HG03103 (cell line): ENCODE results near the gene TBX6.
A peak's percentile ranks its signal among the peaks of the same experiment; 100 is the strongest.

Source experiments
- ATAC-seq: cut with Tn5 transposase; IDR thresholded peaks from one replicate; pipeline ENCODE4 v1.9.1; 2021; ENCODE audit warnings: low read depth; ENCODE audit not compliant: unreplicated experiment

TBX6 gene

GRCh38 chr16:30113711-30114333 lies 22.1 kb upstream of the TBX6 start:
- ATAC-seq: no peak

DNA sequence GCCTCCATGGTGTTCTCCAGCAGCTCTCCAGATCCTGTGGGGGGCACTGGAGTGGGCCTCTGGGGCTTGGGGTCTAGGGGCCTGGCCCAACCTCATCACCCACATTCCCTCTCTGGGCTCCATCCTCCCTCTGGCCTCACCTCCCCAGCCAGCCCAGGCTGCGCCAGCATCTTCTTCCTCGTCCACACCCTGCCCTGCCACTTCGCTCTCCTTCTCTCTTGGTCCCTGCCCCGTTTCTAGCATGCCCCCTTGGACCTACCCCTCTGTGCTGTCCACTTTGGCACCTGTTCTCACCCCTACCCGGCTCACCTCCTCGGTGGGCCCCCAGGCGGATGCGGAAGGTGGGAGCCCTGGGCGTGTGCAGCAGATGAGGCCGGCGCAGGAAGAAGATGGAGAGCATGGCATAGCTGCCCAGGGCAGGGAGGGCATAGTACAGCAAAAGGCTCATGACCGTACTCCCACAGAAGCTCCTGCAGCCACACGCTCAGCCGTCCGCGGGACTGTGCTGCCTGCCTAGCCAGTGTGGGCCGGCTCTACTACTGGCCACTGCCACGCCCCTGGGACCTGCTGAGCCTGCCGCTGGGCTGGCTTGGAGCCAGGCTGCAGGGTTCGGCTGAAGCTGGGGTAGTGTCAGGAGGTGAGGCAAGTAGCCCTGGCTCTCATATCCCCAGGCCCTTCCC lies 21.4 kb upstream of the TBX6 start, which contains the start of gene GDPD3:
TSS of gene GDPD3 (minus strand) at position 507 of the 680 bp plus-strand sequence. CDS start at position 448, 59 bp downstream.
- ATAC-seq: no peak

DNA sequence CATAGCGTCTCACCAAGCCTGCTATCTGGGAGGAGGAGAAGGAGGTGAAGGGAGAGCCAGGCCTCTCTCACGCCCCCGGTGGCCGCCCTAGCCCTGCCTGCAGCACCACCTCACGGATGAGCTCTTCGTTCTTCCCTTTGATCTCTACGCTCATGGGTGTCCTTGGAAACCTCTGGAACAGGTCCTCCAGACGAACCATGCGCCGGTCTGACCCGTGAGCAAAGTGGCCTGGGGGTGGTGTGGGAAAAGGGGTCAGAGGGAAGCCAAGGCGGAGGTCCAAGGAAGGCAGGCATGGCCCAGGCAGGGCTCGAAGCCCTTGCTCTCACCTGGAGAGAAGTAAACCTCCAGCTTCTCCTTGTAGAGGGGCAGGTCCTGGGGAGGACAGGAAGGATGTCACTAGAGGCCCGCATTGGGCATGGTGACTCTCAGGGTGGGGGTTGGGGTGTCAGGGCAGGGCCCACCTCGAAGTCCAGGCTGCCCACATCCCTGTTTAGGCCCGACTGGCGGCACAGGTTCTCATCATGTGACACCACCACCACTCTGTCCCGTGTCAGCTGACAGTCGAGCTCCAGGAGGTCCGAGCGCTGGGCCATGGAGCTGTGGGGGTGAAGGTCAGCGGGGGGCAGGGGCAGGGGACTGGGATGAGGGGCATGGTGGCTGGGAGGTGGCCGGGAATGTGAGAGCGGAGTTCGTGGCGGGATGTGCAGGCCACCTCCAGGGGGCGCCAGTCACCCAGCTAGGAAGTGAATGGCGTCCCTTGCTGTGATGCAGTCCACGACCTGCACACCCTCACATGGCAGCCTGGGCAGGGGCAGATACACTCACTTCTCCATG lies 20.7 kb upstream of the TBX6 start:
- ATAC-seq: no peak

DNA sequence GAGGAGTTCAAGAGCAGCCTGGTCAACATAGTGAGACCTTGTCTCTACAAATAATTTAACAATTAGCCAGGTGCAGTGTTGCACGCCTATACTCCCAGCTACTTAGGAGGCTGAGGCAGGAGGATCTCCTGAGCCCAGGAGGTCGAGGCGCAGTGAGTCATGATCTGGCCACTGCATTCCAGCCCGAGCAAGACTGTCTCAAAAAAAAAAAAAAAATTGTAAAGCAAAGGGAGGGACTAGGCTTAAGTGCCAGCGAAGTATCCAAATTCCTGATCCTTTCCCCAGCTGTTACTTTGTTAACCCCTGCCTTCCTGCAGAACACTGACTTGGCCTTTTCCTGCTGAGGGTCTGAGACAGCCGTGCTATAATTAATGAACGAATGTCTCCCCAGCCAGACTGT lies 18.9 kb upstream of the TBX6 start:
- ATAC-seq: no peak

- no peak for ATAC-seq
These were observed 16.5 kb upstream of the TBX6 start for GRCh38 chr16:30108059-30108850.

DNA sequence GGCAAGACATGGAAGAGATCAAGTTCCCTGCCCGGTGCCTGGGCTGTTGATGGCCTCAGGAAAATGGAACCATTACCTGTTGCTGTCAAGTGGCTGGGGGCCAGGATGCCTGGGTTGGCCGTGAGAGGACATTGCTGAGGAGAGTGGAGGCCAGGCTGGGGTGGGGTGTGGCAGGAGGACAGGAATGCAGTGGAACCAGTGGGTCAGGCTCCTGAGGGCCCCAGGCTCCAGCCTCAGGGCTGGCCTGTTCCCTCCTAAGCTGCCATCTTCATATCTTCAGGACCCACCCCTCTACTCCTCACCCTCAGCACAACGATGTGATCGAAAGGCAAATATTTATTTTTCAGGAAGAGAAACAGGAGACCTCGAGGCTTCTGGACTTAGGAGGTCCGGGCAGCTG lies 12.8 kb upstream of the TBX6 start:
- no peak for ATAC-seq

- no peak for ATAC-seq
These were observed 12.4 kb upstream of the TBX6 start for GRCh38 chr16:30104090-30104489.

DNA sequence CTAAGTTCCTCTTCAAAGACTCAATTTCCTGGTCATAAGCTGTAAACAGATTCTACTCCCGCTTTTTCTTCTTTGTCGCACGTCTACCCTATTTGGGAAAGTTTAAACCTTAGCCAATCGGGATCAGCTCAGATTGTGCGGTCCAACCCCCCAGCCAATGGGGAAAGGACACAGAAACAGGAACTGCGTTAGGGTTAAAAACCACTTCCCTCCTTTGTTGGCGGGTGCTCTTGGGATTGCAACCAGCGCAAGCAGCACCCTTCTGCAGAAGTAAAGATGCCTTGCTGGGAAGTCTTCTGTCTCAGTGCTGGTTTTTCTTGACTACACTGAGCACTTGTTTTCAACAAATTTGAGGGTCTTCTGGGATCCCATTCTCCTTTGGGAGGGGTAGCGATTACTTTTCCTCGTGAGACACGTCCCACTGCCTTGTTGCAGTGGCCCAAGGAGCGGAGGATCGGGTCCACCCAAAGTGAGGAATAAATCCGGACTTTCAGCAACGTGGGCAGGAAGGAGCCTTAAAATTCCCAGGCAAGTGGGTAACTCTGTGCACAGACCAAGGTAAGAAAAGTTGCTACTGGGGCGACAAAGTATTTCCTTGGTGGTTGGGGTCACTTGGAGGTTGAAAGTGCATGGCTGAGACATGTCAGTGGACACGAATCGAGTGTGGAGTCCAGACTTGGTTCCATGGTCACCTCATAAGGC lies 5.3 kb upstream of the TBX6 start:
- ATAC-seq: no peak

DNA sequence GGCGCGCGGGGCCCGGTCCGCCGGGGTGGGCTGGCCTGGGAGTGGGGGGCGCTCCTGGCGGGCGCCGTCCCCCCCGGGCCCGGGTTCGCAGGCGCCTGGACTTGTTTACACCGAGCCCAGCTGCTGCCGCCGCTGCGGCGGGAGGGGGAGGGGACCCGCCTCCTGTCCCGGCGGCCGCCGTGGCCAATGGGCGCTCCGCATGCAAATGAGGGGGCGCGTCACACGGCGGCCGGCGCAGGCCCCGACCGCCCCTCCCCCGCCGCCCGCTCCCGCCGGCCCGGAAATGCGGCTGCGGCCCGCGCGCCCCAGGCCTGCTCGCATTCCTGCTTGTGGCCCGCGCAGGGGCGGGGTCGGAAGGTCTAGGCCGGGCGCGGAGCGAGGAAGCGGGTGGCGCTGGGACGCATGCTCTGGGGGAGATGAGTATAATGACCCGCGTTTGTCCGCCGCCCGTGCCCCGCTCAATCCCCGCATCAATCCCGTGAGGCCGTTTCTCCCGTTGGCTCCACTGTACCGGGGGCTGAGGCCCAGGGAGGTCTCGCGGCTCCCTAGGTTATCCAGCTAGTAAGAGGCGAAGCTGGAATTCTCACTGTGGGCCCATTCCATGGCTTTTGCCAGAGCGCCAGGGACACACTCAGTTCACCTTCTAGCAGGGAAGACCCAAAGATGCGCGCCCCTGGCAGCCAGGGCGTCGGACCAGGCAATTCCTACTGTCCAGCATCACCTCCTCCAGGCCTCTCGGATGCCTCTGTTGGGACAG lies 4.6 kb upstream of the TBX6 start, which contains the start of gene YPEL3:
TSS of gene YPEL3 (minus strand) at position 109 of the 757 bp plus-strand sequence. CDS start 731 bp downstream, outside the sequence.
- peak; percentile 35 for ATAC-seq

DNA sequence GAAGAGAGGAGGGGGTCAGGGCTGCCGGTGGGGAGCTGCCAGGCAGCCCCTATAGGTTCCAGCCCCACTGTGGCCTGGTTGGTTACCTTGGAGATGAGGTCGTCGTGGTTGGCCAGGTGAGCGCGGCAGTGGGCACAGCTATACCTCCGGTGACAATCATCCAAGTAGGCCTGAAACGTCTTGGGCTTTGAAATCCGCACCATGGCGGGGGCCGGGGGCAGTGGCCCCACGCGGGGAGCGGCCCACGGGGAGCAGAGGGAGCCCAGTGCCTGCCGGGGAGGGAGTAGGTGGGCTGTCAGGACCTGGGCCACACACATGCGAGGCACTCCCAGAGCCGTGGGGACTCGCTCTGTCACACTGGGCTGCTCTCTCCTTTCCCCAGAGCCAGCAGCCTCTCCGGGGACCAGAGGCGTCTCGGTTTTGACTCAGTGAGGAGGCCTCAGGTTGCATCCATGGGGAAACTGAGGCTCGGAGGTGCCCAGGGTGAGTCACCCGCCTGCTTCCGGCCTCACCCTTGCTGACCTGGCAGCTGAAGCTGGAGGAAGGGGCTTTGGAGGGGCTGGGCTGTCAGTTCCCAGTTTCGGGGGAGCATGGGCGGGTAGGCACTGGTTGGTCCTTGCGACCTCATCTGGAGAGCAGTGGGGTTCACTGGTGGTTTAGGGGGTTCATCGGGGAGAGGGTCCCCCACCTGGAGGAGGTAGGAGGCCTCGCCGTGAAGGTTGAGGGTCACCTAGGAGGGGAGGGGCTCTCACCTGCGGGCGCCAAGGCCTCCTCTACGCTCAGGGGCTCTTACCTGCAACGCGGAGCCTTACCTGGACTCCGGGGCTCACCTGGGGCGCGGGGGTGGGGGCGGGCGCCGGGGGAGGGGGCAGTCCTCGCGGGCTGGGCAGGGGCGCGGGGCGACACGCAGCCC lies 3.7 kb upstream of the TBX6 start:
- ATAC-seq: no peak

- ATAC-seq: no peak
These were observed 2.9 kb upstream of the TBX6 start for GRCh38 chr16:30094541-30095165.

- ATAC-seq: peak; percentile 40
These were observed 768 bp upstream of the TBX6 start for GRCh38 chr16:30092373-30093010.

DNA sequence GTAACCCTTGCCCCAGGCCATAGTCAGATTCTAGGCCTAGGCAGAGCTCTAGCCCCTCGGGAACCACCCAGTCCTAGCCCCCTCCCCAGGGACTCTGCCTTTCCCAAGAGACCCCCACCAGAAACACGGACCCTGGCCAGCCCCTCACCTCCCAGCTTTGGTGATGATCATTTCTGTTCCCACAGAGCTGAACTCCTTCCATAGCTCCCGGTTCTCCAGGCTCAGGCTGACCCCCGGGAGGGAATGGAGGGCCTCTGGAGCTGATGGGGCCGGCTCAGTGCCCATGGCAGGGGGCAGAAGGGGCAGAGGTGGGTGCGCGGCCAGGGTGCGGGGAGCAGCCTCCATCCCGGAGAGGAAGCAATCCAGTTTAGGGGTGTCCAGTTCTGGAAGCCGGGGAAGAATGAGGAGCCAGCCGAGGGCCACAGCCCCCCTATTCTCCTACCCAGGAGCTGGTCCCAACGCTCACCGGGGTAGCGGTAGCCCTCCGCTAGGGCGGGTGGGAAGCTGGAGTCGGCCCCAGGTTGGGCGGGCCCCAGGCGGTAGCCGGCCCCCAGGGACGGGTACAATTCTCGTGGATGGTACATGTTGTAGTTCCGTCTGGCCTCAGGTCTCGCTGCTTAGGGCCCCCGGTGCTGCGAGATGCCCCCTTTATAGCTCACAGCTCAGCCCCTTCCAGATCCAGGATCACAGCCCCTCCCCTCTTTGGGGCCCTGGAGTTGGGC lies 953 bp downstream of the TBX6 start:
- ATAC-seq: no peak

- no peak for ATAC-seq
These were observed 2.7 kb downstream of the TBX6 start for GRCh38 chr16:30088832-30089624.

DNA sequence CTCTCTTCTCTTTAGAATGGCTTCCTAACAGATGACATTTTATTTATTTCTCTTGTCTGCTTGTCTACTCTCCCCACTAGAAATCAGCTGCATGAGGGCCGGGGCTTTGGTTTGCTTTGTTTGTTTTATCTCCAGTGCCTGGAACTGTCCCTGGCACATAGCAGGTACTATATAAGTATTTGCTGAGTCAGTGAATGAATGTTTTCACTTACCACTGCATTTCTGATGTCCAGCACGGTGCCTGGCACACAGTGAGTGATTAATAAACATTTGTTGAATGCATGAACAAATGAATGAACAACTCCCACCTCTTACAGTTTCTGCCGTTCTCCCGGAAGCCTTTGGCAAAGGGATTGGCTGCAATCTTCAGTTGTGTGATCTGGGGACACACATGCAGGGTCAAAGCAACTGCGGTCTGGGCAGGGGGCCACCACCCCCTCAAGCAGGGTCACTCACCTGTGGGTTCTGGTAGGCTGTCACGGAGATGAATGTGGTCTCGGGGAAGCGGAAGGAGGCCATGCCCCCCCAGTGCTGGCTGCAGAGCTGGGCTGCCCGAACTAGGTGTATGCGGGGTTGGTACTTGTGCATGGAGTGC lies 3.4 kb downstream of the TBX6 start:
- ATAC-seq: no peak
